CD4-positive, alpha-beta T cell treated with Interleukin-15 for 4 hours (primary cell): ENCODE data around the gene MB.
A peak's percentile ranks its signal among the peaks of the same experiment; 100 is the strongest.

Experiments
- DNase-seq: peaks from one replicate; pipeline ENCODE4 v3.0.0-alpha.2; 2020; ENCODE audit warnings: low spot score

The MB gene

DNA sequence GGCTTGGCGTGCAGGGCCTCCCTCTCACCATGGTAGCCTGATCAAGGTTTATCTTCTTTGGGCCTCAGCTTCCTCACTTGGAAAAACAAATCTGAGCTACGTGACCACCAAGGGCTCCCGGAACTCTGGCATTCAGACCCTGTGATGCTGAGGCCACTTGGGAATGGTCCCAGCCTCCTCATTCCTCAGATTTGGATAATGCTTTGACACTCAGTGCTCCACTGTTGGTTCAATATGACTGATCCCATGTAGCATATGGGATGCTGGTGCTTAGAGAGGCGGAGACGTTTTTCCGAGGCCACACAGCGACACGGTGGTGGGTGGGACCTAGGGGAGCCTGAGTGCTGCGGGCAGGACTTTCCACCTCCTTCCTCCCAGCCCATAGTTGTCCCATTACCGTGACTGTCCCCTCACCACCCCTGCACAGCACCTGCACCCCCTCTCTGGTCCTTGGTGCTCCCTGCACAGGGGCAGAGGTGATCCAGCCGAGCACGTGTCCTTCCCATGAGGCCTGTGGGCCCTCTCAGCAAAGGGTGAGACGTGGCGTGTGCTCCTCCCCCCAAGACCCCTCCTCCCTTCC is 23.1 kb downstream of the MB start:
- DNase-seq: no peak

- no peak for DNase-seq
Observed at GRCh38 chr22:35593071-35593890, 23.8 kb downstream of the MB start.

- DNase-seq: no peak
Observed at GRCh38 chr22:35592418-35592967, 24.6 kb downstream of the MB start.

GRCh38 chr22:35591714-35592417 is 25.3 kb downstream of the MB start:
- DNase-seq: no peak

- no peak for DNase-seq
Observed at GRCh38 chr22:35590634-35591295, 26.4 kb downstream of the MB start.

DNA sequence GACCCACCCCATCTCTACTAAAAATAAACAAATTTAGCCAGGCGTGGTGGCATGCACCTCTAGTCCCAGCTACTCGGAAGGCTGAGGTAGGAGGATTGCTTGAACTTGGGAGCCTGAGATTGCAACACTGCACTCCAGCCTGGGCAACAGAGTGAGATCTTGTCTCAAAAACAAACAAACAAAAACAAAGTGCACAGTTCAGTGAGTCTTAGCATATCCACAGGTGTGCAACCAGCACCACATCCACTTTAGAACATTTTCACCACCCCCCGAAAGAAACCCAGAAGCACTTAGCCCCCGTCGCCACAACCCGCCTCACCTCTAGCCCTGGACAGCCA is 27.4 kb downstream of the MB start:
- DNase-seq: no peak

DNA sequence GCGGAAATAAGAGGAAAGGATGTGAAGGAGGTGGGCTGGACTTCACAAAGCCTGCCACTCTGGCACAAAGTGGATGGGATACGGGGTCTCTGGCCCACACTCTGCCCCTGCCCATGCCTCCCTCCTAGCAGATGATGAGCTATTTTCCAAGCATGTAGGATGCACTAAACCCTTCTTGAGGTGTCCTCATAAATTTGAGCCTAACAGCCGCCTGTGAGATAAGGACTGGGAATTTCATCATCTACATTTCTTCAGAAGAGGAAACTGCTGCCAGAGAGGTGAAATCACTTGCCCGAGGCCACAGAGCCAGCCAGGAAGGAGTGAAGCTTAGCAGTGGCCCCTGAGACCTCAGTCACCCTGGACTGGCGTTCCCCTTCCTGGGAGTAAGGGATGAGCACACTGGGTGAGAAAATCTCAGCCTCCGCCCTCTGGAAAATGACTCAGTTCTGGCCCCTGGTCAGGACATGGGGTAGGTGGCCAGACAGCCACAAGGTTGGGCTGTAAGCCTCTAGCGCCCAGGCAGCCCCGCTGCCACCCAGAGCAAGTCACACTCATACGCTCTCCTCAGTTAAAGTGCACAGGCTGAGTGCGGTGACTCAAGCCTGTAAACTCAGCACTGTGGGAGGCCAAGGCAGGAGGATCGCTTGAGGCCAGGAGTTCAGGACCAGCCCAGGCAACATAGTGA is 27.9 kb downstream of the MB start:
- no peak for DNase-seq

DNA sequence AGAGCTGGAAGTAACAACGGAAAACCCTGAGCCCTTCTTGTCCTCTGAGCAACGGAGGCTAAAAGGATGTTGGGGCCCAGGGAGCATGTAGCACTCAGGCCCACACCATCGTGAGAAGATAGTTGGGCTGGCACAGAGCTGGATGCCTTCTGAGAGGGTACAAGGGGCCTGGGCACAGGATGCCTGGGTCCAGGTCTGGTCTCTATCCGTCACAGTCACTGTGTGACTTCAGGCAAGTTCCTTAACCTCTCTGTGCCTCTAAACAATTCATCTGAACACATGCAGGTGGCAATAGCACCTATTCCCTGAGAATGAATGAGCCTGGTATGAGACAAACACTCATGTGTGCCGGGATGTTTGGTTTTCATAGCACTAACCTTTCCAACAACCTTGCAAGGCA is 29.2 kb downstream of the MB start:
- no peak for DNase-seq

DNA sequence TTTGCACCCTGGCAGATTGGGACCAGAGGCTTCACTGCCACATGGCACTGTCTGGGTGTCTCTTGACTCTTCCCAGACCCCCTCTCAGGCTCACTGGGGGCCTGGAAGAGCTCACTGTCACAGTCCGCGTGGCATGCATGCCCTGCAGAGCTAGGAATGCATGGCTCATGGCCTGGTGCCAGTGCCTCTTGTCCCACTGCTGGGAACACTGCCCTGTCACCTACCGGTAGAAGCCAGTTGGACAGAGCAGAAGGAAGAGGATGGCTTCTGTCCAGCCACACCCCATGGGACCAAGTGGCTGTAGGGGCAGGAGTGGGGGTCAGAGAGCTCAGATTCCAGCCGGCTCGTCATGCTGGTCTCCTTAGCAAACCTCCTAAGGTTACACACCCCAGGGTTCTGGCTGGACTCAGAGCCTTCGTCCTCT is 29.7 kb downstream of the MB start:
- no peak for DNase-seq

DNA sequence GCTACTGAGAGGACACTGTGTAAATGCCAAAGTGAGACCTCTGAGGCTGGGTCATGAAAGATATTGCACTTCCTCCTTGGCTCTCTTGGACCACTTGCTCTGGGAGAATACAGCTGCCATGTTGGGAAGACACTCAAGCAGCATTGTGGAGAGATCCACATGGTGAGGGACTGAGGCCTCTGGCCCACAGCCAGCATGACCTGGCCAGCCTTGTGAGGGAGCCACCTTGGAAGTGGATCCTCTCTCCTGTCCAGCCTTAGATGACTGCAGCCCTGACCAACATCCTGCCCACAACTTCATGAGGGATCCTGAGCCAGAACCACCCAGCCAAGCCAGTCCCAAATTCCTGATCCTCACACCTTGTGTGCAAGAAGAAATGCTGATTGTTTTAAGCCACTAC is 30.4 kb downstream of the MB start:
- no peak for DNase-seq

GRCh38 chr22:35582861-35583670 is 34.1 kb downstream of the MB start:
- peak; percentile 51 for DNase-seq

GRCh38 chr22:35582218-35582860 is 34.8 kb downstream of the MB start:
- no peak for DNase-seq

DNA sequence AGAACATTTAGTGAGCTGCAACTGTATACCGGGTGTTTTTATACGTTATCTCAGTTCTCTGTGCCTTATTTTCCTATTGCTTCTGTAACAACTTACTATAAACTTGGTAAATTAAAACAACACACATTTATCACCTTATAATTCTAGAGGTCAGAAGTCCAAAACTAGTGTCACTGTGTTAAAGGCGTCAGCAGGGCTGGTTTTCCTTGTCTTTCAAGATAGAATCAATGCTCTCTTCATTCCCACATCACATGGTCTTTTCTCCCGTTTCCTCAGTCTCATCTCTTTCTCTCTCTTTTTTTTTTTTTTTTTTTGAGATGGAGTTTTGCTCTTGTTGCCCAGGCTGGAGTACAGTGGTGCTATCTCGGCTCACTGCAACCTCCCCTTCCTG is 36.1 kb downstream of the MB start:
- no peak for DNase-seq

DNA sequence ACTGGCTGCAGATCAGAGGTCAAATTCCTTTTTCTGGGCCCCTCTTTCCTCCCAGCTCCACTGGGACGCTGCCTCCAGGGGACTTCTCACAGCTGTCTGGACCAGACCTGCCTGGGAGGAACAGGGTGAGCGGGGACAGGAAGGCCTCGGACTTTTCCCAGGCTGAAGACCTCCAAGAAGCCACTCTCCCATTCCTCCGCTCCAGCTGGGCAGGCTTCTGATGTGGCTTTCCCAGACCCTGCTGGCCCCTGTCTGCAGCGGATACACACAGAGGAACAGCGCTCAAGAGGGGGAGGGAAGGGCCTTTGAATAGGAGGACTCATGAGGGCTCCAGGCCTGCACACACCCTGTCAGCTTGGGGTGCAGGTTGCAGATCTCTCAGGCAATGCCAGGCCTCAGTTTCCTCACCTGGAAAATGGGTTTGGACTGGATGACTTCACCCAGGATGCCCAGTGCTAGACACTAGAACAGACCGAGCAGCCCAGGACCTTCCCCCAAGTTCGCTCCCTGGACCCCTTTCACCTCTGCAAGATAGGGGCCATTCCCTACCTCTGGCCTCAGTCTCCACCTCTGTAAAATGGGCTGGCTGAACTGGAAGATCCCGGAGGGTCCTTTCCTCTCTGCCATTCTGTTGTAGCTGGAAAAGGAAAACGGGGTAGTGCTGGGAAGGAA is 36.6 kb downstream of the MB start:
- DNase-seq: no peak

GRCh38 chr22:35578836-35579575 is 38.1 kb downstream of the MB start:
- DNase-seq: no peak

- DNase-seq: no peak
Observed at GRCh38 chr22:35577799-35578659, 39.1 kb downstream of the MB start.

DNA sequence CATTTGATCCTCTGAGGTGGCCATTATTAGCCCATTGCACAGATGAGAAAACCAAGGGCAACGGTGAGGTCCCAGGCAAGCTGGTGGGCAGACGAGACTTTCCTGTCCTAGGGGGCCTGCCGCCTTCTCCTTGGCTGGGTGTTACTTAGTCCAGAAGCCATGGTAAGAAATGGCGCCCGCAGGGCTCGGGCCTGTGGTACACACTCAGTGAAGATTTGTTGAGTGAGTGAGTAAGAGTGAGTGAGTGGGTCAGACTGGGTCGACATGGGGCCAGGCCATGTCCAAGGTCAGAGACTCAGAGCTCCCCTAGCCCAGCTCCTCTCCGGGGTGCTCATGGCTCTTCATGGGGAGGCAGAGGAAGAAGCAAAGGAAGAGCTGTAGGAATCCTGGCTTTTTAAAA is 40.5 kb downstream of the MB start:
- DNase-seq: no peak

GRCh38 chr22:35575116-35575748 is 41.9 kb downstream of the MB start:
- no peak for DNase-seq
